Panc1 (cell line): Measurements from ENCODE around the gene NDUFB4. TPM values are rescaled to one million over a fixed set of nuclear protein-coding genes. Genes with fewer than 3 reads are reported as not detected.

Experiments used
- ATAC-seq: fragments of 200-7000 bp; cut with Tn5 transposase; 2 replicates; pipeline ENCODE4 v1.9.1; 2020; ENCODE audit warnings: mild to moderate bottlenecking, moderate library complexity
- Bru-seq: library from RNA; stranded (reverse); fragments of 400-500 nt; gene quantifications from one replicate; lab custom pipeline; 2021; lab: Mats Ljungman, UMichigan
- BruChase-seq, 2 experiments: library from RNA; stranded (reverse); fragments of 400-500 nt; gene quantifications; one replicate each; lab custom pipeline; 2021; lab: Mats Ljungman, UMichigan
- BruUV-seq: library from RNA; stranded (reverse); fragments of 400-500 nt; replicated peaks from 2 replicates; lab custom pipeline; 2021; lab: Mats Ljungman, UMichigan
- CTCF ChIA-PET: fragments of 300-600 bp; sonication (Branson Sonifier 250); formaldehyde crosslinking; loops from one replicate; lab custom pipeline; 2022; ENCODE audit warnings: antibody characterized with exemption; lab: Charles Lee
- POLR2A ChIA-PET: fragments of 300-600 bp; sonication (Branson Sonifier 250); formaldehyde crosslinking; loops from one replicate; lab custom pipeline; 2022; ENCODE audit warnings: antibody characterized with exemption; lab: Charles Lee
- DNase-seq: peaks from one replicate; pipeline ENCODE4 v3.0.0-alpha.2; 2010; ENCODE audit warnings: low read depth, low spot score
- H3K27ac ChIP-seq: 2 replicates; pipeline ENCODE4 v1.5.1; 2011; ENCODE audit warnings: mild to moderate bottlenecking, low read length, inconsistent platforms
- H3K27me3 ChIP-seq: fragments of 200-500 bp; sonication (Bioruptor generic); 2 replicates; pipeline ENCODE4 v1.6.0; 2014; ENCODE audit warnings: low read length, inconsistent platforms; ENCODE audit not compliant: control insufficient read depth, insufficient read depth
- H3K36me3 ChIP-seq: fragments of 200-500 bp; sonication (Bioruptor generic); 2 replicates; pipeline ENCODE4 v1.5.1; 2014; ENCODE audit warnings: inconsistent platforms, mild to moderate bottlenecking, low read length, moderate library complexity; ENCODE audit not compliant: control insufficient read depth, insufficient read depth
- H3K4me1 ChIP-seq: 2 replicates; pipeline ENCODE4 v1.5.1; 2011; ENCODE audit warnings: inconsistent platforms, mild to moderate bottlenecking, low read length, moderate library complexity; ENCODE audit not compliant: control insufficient read depth, insufficient read depth
- H3K4me3 ChIP-seq, 2 experiments: 2 replicates each; pipeline ENCODE4 v1.5.1; 2011 to 2012; ENCODE audit warnings: low read depth in 2 of 2, low read length in 2 of 2, mild to moderate bottlenecking in 2 of 2, inconsistent platforms in 1 of 2, moderate library complexity in 1 of 2
- H3K9me3 ChIP-seq: fragments of 200-500 bp; sonication (Bioruptor generic); 2 replicates; pipeline ENCODE4 v1.5.1; 2014; ENCODE audit warnings: low read depth, mild to moderate bottlenecking, inconsistent platforms, low read length, moderate library complexity; ENCODE audit not compliant: control insufficient read depth, insufficient read depth
- POLR2AphosphoS5 ChIP-seq: IDR thresholded peaks from 2 replicates; pipeline ENCODE4 v1.6.1; 2012; ENCODE audit warnings: mild to moderate bottlenecking, low read depth, low read length, moderate library complexity
- SIN3A ChIP-seq: IDR thresholded peaks from 2 replicates; pipeline ENCODE4 v1.6.1; 2012; ENCODE audit warnings: low read depth, mild to moderate bottlenecking, low read length, moderate library complexity, borderline replicate concordance; ENCODE audit not compliant: insufficient read depth
- TCF7L2 ChIP-seq: IDR thresholded peaks from 2 replicates; pipeline ENCODE4 v1.6.1; 2011; ENCODE audit warnings: mild to moderate bottlenecking, low read depth, low read length, inconsistent platforms
- in situ Hi-C: cut with HindIII; loops from 2 replicates; pipeline ENCODE4 v1.10.0; 2016; ENCODE audit warnings: low sequenced_read_pairs, low pct_unique_long_range_greater_than_20kb
- intact Hi-C: fragments of 100-400 bp; cut with micrococcal nuclease; formaldehyde crosslinking; loops from one replicate; pipeline ENCODE4 v1.10.0; 2022; ENCODE audit not compliant: unreplicated experiment
- long read RNA-seq: library from polyadenylated mRNA; unstranded; transcript quantifications from one replicate; pipeline ENCODE4 v2.0.0, GENCODE V29; 2021; ENCODE audit not compliant: unreplicated experiment
- polyA plus RNA-seq: library from polyadenylated mRNA; unstranded; fragments of >200 nt; gene quantifications from one replicate; pipeline ENCODE4 v1.2.1, GENCODE V29; 2012; ENCODE audit warnings: missing spikeins; ENCODE audit not compliant: insufficient read length
- total RNA-seq: library from RNA; stranded (reverse); gene quantifications from one replicate; pipeline ENCODE4 v1.2.1, GENCODE V29; 2021; ENCODE audit not compliant: unreplicated experiment
- TF ChIP-seq, protein P1 (sequence below): fragments of 450-650 bp; IDR thresholded peaks from 2 replicates; pipeline ENCODE4 v1.5.1; 2017; ENCODE audit warnings: mild to moderate bottlenecking
- TF ChIP-seq, protein P2 (sequence below), 2 experiments: IDR thresholded peaks; 2 replicates each; pipeline ENCODE4 v1.6.1; 2011 to 2012; ENCODE audit warnings: low read depth in 2 of 2, control low read depth in 1 of 2, low read length in 1 of 2, mild to moderate bottlenecking in 1 of 2, moderate library complexity in 1 of 2; ENCODE audit not compliant: insufficient read depth in 1 of 2

NDUFB4 gene
- 208 TPM for total RNA-seq
- 749 TPM for polyA plus RNA-seq
- percentile 98 among the genes with signal in this experiment for Bru-seq, nascent RNA
- percentile 94 among the genes with signal in this experiment for BruChase-seq, experiment 1, labeled RNA remaining after a 2-hour chase
- BruChase-seq, experiment 2, labeled RNA remaining after a 6-hour chase: percentile 96 among the genes with signal in this experiment
- long read RNA-seq, transcript NDUFB4-201 (3 exons, 671 nt): major isoform, 125 of 162 reads
- long read RNA-seq, transcript NDUFB4-206 (2 exons, 425 nt): minor isoform, 18 of 162 reads
- long read RNA-seq, partial matches to known transcripts: 0 of 162 reads
- long read RNA-seq, other reads (novel, unspliced or antisense): 16 of 162 reads

DNA sequence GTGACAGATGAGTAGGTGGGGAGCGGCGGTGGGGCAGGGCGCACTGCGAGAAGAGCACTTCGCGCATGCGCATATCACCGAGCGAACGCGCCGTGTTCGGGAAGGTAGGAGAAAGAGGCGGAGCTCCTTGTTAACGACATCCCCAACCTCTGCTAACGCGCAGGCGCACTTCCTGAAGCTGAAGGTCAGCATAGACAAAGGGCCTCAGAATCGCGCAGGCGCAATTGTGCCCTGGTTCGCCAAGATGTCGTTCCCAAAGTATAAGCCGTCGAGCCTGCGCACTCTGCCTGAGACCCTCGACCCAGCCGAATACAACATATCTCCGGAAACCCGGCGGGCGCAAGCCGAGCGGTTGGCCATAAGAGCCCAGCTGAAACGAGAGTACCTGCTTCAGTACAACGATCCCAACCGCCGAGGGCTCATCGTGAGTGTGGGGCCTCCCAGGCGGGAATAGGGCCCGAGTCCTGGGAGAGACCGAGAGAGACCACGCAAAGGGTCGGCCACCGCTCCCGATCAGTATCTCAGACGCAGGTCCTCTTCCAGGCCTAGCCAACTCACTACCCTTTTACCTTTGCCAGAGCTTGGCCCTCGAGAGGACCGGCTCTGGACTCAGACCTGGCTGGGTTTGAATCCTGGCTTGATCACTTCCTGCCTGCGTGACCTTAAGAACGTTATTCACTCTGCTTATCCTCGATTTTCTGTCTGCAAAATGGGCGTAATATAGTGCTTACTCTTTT lies at the start of gene NDUFB4:
Gene NDUFB4 (plus strand): TSS at position 221 of the 737 bp plus-strand sequence. CDS start 24 bp downstream, at position 245.
- POLR2A ChIA-PET: interaction anchor here (0.6 to 1.1 kb wide), 3 partner anchors 38 to 189 kb away, joined by 3 to 6 read pairs (median 4); partner anchors contain the start of genes GTF2E1 and RABL3
- CTCF ChIA-PET: interaction anchor here (1.2 kb wide), 1 partner anchor 38 kb away, joined by 3 read pairs; no protein-coding TSS in a partner anchor

DNA sequence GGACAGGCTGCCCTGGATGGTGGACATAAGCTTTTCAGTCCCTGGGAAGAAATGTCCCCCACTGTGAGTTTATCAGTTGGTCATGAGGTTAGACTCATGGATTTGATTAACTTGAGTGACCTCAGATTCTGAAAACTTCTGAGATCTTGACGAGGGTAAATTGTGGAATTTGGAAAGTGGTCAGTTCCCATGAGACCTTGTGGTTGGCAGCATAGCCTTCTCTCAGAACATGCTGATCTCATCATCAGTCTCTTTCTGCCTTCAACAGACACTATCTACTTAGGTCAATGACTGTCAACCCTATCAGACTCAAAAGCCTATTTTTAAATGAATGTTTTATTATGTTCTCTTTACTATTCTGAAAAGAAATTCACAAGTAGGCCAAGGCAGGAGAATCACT lies 45.6 kb upstream of the NDUFB4 start:
- intact Hi-C loops (no loop called here), in situ Hi-C loops (no loop called here)
- CTCF ChIA-PET: no interaction called here
- H3K9me3 ChIP-seq: no peaks in the 10 kb centered on the region
- DNase-seq (no peak), ATAC-seq (no peak)
- no TSS peak for BruUV-seq
- POLR2A ChIA-PET: no interaction called here
- no peak for TF ChIP-seq SIN3A
- TF ChIP-seq, protein P1, sequence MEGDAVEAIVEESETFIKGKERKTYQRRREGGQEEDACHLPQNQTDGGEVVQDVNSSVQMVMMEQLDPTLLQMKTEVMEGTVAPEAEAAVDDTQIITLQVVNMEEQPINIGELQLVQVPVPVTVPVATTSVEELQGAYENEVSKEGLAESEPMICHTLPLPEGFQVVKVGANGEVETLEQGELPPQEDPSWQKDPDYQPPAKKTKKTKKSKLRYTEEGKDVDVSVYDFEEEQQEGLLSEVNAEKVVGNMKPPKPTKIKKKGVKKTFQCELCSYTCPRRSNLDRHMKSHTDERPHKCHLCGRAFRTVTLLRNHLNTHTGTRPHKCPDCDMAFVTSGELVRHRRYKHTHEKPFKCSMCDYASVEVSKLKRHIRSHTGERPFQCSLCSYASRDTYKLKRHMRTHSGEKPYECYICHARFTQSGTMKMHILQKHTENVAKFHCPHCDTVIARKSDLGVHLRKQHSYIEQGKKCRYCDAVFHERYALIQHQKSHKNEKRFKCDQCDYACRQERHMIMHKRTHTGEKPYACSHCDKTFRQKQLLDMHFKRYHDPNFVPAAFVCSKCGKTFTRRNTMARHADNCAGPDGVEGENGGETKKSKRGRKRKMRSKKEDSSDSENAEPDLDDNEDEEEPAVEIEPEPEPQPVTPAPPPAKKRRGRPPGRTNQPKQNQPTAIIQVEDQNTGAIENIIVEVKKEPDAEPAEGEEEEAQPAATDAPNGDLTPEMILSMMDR: no peak
- no peak for TF ChIP-seq TCF7L2
- no peak for TF ChIP-seq POLR2AphosphoS5
- TF ChIP-seq, protein P2, sequence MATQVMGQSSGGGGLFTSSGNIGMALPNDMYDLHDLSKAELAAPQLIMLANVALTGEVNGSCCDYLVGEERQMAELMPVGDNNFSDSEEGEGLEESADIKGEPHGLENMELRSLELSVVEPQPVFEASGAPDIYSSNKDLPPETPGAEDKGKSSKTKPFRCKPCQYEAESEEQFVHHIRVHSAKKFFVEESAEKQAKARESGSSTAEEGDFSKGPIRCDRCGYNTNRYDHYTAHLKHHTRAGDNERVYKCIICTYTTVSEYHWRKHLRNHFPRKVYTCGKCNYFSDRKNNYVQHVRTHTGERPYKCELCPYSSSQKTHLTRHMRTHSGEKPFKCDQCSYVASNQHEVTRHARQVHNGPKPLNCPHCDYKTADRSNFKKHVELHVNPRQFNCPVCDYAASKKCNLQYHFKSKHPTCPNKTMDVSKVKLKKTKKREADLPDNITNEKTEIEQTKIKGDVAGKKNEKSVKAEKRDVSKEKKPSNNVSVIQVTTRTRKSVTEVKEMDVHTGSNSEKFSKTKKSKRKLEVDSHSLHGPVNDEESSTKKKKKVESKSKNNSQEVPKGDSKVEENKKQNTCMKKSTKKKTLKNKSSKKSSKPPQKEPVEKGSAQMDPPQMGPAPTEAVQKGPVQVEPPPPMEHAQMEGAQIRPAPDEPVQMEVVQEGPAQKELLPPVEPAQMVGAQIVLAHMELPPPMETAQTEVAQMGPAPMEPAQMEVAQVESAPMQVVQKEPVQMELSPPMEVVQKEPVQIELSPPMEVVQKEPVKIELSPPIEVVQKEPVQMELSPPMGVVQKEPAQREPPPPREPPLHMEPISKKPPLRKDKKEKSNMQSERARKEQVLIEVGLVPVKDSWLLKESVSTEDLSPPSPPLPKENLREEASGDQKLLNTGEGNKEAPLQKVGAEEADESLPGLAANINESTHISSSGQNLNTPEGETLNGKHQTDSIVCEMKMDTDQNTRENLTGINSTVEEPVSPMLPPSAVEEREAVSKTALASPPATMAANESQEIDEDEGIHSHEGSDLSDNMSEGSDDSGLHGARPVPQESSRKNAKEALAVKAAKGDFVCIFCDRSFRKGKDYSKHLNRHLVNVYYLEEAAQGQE (IDR thresholded peaks at IDR 0.05; ENCODE audit: insufficient read depth in 1 of 2, low read depth in 2 of 2, low read length in 1 of 2): no peak
- H3K4me3 ChIP-seq: no peak overlapping the region
- H3K27me3 ChIP-seq: peaks cover 2% of the 10 kb centered on the region; the same call in 1 of the 2 replicates
- H3K4me1 ChIP-seq: no peaks in the 10 kb centered on the region
- H3K27ac ChIP-seq: no peak overlapping the region
- no peaks in the 10 kb centered on the region for H3K36me3 ChIP-seq

More for the DNA sequence above, at the start of gene NDUFB4:
- Histone ChIP-seq H3K4me1 (peaks cover 14% of the 10 kb centered on the region), H3K27ac (peak within 1 kb of the TSS; percentile 99), H3K4me3 (peak within 1 kb of the TSS; percentile 90 to 95), H3K36me3 (peaks cover 23% of the 10 kb centered on the region), H3K27me3 (0 out of 2 replicates have a peak, but pooled peaks cover 8% of the 10 kb centered on the region), H3K9me3 (no peaks in the 10 kb centered on the region)
- peak; percentile 92 for DNase-seq
- BruUV-seq: TSS peak; percentile 76
- TF ChIP-seq SIN3A (no peak), POLR2AphosphoS5 (peak; percentile 94)
- TF ChIP-seq, protein P1: no peak
- intact Hi-C loops: no loop called here
- in situ Hi-C loops: no loop called here
- ATAC-seq: peak; percentile 100
